Activated naive CD8-positive, alpha-beta T cell (primary cell): ENCODE measurements around the gene PDHB.
A peak's percentile ranks its signal among the peaks of the same experiment; 100 is the strongest.
"Not testable (repeated sequence)": the region's sequence is repeated elsewhere in the genome, so short reads cannot be mapped to it uniquely, and the experiment has no call there.

ENCODE experiments used
- H3K27ac Mint-ChIP-seq: one replicate; pipeline ENCODE4 v1.8.0; 2021; ENCODE audit warnings: mixed read lengths
- H3K27me3 Mint-ChIP-seq: one replicate; pipeline ENCODE4 v1.8.0; 2021; ENCODE audit warnings: mixed read lengths
- H3K36me3 Mint-ChIP-seq: one replicate; pipeline ENCODE4 v1.8.0; 2021; ENCODE audit warnings: mixed read lengths
- H3K4me1 Mint-ChIP-seq: one replicate; pipeline ENCODE4 v1.8.0; 2021; ENCODE audit warnings: low read depth, mixed read lengths
- H3K4me3 Mint-ChIP-seq: one replicate; pipeline ENCODE4 v1.8.0; 2021; ENCODE audit warnings: mild to moderate bottlenecking, mixed read lengths
- H3K9me3 Mint-ChIP-seq: one replicate; pipeline ENCODE4 v1.8.0; 2021; ENCODE audit warnings: low read depth, mixed read lengths

The PDHB gene

DNA sequence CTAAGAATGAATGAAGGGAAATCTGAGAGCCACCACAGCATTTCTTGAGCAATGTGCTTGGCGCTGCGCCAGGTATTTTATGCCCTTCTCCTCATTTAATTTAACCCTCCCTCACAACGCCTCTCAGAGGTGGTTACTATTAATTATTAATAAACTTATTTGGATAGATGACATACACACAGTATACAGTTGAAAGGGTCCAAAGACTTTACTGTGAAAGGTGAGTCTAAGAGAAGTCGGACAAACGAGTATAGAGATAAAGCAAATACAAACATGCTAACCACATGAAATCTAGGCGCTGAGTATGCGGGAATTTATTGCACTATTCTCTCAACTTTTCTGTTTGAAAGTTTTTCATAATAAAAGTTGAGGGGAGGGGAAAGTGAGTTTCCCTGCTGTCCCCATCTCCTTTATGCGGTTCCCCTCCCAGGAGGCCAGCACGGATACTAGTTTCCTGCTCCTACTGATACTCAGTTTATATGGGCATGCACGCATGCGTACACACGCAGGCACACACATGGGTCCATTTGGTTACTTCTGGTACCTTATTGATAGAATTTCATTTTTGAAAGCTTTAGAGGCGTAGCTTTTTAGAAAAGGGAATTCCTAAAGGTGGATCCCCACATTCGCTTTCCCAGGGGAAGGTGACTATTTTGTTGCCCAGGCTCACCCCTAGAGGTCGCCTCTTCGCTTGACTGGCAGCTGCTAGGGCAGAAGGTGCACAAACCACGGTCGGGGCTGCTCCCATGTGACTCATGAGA is 29.7 kb upstream of the PDHB start:
- H3K4me1 Mint-ChIP-seq, result peaks cover 14% of the 10 kb centered on the region
- H3K27ac Mint-ChIP-seq, result no peak overlapping the region
- H3K36me3 Mint-ChIP-seq, result no peaks in the 10 kb centered on the region
- no peaks in the 10 kb centered on the region for H3K9me3 Mint-ChIP-seq
- H3K27me3 Mint-ChIP-seq, result no peaks in the 10 kb centered on the region
- H3K4me3 Mint-ChIP-seq, result peak overlapping the region; percentile 67

DNA sequence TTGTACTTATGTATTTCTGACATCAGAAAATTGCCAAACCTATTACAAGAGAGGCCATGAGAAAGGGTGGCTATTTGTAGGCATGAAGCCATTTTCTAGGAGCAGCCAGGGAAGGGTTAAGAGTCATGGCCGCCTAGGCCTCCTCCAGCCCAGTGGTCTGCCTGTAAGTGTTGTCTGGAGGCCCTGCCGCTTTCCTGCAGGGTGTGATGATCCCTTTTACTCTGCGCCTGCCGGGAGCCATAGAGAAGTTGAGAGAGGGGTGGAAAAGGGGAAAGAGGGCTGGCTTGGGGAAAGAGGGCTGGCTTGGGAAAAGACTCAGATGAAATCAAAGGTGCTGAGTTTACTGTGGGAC is 29.2 kb upstream of the PDHB start:
- Mint-ChIP-seq H3K4me3 (no peak overlapping the region), H3K4me1 (peaks cover 14% of the 10 kb centered on the region), H3K36me3 (no peaks in the 10 kb centered on the region), H3K9me3 (no peaks in the 10 kb centered on the region), H3K27me3 (no peaks in the 10 kb centered on the region), H3K27ac (no peak overlapping the region)

DNA sequence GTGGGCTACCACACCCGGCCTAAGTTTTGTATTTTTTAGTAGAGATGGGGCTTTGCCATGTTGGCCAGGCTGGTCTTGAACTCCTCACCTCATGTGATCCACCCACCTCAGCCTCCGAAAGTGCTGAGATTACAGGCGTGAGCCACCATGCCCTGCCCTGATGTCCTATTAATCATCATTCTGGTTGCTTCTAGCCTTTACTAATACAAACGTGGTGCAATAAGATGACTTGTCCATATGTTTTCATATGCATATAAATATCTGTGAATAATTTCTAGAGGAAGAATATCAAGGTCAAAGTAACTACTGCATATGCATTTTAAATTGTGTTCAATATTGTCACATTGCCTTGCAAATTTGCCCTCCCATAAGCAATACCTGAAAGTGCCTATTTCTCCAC is 25.5 kb upstream of the PDHB start:
- Mint-ChIP-seq H3K27ac (no peak overlapping the region), H3K9me3 (peaks cover 4% of the 10 kb centered on the region), H3K4me1 (peaks cover 9% of the 10 kb centered on the region), H3K27me3 (no peaks in the 10 kb centered on the region), H3K36me3 (peaks cover 17% of the 10 kb centered on the region), H3K4me3 (no peak overlapping the region)

DNA sequence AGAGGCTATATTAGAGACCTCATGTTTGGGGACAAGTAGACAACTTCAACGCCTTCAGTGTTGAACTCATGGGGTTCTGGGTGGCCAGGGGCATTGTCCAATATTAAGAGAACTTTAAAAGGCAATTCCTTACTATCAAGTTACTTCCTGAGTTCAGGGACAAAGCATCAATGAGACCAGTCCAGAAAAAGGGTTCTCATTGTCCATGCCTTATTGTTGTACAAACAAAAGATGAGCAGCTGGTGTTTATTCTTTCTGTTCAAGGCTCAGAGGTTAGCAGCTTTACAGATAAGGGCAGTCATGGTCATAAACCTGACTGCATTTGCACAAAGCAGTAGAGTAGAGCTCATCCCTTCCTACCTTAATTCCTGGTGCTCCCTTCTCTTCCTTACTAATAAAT is 18.5 kb upstream of the PDHB start:
- Mint-ChIP-seq H3K27ac (no peak overlapping the region), H3K36me3 (peaks cover 20% of the 10 kb centered on the region), H3K27me3 (no peaks in the 10 kb centered on the region), H3K9me3 (peaks cover 7% of the 10 kb centered on the region), H3K4me1 (peaks cover 4% of the 10 kb centered on the region), H3K4me3 (no peak overlapping the region)

DNA sequence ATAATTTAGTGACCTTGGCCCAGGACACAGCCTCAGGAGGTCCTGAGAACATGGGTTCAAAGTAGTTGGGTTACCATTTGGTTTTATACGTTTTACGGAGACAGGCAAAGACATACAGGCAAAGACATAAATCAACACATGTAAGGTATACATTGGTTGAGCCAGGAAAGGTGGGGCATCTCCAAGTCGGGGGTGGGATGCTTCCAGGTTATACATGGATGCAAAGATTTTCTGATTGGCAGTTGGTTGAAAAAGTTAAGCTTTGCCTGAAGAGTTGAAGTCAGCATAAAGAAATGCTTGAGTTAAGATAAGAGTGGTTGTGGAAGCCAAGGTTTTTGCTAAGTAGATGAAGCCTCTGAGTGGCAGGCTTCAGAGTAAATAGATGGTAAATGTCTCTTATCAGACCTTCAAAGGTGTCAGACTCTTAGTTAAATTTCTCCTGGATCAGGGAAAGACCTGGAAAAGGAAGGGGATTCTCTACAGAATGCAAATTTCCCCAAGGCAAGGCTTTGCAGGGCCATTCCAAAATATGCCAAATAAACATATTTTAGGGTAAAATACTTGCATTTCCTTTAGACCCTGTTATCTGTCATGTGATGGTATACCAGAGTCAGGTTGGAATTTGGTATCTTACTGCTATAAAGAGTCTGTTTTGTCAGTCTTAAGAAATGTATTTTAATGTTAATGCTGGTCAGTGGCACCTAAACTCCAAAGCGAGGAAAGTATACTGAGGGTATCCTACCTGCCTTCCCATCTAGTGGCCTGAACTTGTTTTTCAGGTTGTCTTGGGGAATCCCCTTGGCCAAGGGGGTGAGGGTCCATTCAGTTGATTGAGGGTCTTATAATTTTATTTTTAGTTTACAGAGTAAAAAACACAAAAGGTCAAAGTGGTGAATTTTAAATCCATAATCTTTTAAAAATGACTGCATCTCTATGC is 8.2 kb upstream of the PDHB start:
- Mint-ChIP-seq H3K4me3 (no peak overlapping the region), H3K27ac (no peak overlapping the region)

DNA sequence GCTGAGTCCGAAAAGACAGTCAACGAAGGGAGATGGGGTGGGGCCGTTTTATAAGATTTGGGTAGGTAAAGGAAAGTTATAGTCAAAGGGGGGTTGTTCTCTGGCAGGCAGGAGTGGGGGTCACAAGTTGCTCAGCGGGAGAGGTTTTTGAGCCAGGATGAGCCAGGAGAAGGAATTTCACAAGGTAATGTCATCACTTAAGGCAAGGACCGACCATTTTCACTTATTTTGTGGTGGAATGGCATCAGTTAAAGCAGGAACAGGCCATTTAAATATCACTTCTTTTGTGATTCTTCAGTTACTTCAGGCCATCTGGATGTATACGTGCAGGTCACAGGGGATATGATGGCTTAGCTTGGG is 7.3 kb upstream of the PDHB start:
- H3K27ac Mint-ChIP-seq, H3K9me3 Mint-ChIP-seq, H3K36me3 Mint-ChIP-seq, H3K27me3 Mint-ChIP-seq, H3K4me1 Mint-ChIP-seq, H3K4me3 Mint-ChIP-seq: not testable (repeated sequence)

More for the DNA sequence above, 8.2 kb upstream of the PDHB start:
- Mint-ChIP-seq H3K27me3 (no peaks in the 10 kb centered on the region), H3K9me3 (no peaks in the 10 kb centered on the region), H3K4me1 (no peaks in the 10 kb centered on the region), H3K36me3 (no peaks in the 10 kb centered on the region)

DNA sequence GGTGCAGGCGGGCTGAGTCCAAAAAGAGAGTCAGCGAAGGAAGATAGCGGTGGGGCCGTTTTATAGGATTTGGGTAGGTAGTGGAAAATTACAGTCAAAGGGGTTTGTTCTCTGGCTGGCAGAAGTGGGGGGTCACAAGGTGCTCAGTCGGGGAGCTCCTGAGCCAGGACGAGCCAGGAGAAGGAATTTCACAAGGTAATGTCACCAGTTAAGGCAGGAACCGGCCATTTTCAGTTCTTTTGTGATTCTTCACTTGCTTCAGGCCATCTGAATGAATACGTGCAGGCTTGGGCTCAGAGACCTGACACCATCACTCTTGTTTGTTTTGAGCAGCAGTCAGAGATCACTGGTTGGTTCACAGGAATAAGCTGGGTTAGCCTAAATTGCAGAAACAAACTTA is 3.6 kb upstream of the PDHB start:
- not testable (repeated sequence) for H3K27me3 Mint-ChIP-seq, H3K9me3 Mint-ChIP-seq, H3K36me3 Mint-ChIP-seq, H3K4me3 Mint-ChIP-seq, H3K27ac Mint-ChIP-seq
- H3K4me1 Mint-ChIP-seq, result peaks cover 18% of the 10 kb centered on the region

DNA sequence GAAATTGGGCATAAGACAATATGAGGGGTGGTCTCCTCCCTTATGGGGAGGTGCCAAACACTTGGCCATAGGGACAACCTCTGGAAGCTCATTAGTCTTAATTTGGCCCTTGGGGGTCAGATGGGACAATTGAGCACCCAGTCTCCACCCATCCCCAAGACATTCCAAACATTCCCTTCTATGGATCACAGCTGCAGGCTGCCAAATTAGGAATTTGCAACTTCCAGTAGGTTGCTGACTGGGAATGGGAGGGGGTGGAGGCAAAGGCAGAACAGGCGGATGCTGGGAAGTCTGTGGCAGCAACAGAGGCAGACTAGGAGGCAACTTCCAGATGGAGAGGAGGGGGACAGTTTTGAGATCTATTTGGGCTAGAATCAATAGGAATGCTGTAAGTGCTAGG is 1.4 kb upstream of the PDHB start:
- H3K4me1 Mint-ChIP-seq, result peaks cover 26% of the 10 kb centered on the region
- peaks cover 2% of the 10 kb centered on the region for H3K36me3 Mint-ChIP-seq
- H3K4me3 Mint-ChIP-seq, result peak overlapping the region; percentile 77
- H3K9me3 Mint-ChIP-seq, result no peaks in the 10 kb centered on the region
- no peak overlapping the region for H3K27ac Mint-ChIP-seq
- H3K27me3 Mint-ChIP-seq, result no peaks in the 10 kb centered on the region

DNA sequence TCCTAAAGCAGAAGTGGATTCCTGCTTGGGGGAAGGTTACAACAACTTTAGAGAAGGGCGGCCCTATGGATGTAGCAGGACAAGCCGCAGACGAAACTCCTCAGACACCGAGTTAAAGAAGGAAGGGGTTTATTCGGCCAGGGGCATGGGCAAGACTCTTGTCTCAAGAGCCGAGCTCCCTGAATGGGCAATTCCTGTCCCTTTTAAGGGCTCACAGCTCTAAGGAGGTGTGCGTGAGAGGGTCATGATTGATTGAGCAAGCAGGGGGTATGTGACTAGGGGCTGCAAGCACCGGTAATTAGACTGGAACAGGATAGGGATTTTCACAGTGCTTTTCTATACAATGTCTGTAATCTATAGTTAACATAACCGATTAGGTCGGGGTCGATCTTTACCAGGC is 879 bp upstream of the PDHB start:
- H3K27me3 Mint-ChIP-seq, result no peaks in the 10 kb centered on the region
- H3K4me1 Mint-ChIP-seq, result peaks cover 26% of the 10 kb centered on the region
- no peaks in the 10 kb centered on the region for H3K9me3 Mint-ChIP-seq
- H3K4me3 Mint-ChIP-seq, result peak overlapping the region; percentile 77
- H3K27ac Mint-ChIP-seq, result no peak overlapping the region
- peaks cover 2% of the 10 kb centered on the region for H3K36me3 Mint-ChIP-seq

DNA sequence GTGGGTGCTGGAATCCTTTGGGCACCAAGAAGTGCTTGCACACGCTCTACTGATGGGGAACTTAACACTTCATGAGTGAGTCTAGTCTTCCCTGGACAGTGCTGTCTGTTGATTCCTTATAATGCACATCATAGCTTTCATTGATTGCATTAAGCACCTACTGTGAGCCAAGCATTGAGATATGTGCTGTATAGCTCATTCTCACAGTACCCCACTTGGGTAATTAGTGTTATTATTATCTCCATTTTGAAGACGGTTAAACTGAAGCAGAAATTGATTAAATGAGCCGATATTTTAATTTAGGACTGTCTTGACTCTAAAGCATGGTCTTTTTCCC is 504 bp upstream of the PDHB start:
- Mint-ChIP-seq H3K36me3 (peaks cover 2% of the 10 kb centered on the region), H3K27me3 (no peaks in the 10 kb centered on the region), H3K9me3 (no peaks in the 10 kb centered on the region), H3K4me3 (peak overlapping the region; percentile 77), H3K4me1 (peaks cover 26% of the 10 kb centered on the region), H3K27ac (peak overlapping the region; percentile 89)

DNA sequence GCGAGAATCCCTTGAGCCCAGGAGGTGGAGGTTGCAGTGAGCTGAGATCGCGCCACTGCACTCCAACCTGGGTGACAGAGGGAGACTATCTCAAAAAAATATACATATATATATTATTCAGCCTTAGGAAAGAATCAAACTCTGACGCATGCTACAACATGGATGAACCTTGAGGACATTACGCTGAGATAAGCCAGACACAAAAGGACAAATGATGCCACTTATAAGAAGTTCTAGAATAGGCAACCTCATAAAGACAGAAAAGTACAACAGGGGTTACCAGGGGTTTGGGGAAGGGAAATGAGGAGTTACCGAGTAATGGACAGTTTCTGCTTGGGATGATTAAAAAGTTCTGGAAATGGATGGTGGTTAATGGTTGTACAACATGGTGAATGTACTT is 727 bp downstream of the PDHB start:
- H3K36me3 Mint-ChIP-seq, result peaks cover 2% of the 10 kb centered on the region
- H3K4me3 Mint-ChIP-seq, result peak overlapping the region; percentile 98
- no peaks in the 10 kb centered on the region for H3K9me3 Mint-ChIP-seq
- H3K4me1 Mint-ChIP-seq, result peaks cover 26% of the 10 kb centered on the region
- H3K27ac Mint-ChIP-seq, result peak overlapping the region; percentile 95
- H3K27me3 Mint-ChIP-seq, result no peaks in the 10 kb centered on the region

DNA sequence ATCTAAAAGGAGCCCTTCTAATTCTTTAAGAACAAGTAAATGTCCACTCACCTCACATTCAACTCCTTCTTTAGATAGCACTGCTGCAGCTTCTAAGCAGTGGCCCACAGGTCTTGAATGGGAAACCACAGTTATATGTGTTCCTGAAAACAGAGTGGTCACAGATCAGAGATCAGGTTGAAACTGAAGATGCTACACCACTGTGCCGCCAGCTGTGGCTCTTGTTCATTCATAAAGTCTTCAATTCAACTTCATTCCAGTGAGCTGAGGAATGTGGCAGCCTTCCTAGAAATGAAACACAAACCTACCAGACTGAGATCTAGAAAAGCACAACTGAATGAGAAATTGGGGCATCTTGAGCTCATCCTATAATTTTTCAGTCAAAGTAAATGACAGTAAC is 4.0 kb downstream of the PDHB start:
- H3K4me1 Mint-ChIP-seq, result peaks cover 24% of the 10 kb centered on the region
- H3K27me3 Mint-ChIP-seq, result no peaks in the 10 kb centered on the region
- no peak overlapping the region for H3K27ac Mint-ChIP-seq
- H3K4me3 Mint-ChIP-seq, result no peak overlapping the region
- H3K36me3 Mint-ChIP-seq, result peaks cover 2% of the 10 kb centered on the region
- no peaks in the 10 kb centered on the region for H3K9me3 Mint-ChIP-seq

DNA sequence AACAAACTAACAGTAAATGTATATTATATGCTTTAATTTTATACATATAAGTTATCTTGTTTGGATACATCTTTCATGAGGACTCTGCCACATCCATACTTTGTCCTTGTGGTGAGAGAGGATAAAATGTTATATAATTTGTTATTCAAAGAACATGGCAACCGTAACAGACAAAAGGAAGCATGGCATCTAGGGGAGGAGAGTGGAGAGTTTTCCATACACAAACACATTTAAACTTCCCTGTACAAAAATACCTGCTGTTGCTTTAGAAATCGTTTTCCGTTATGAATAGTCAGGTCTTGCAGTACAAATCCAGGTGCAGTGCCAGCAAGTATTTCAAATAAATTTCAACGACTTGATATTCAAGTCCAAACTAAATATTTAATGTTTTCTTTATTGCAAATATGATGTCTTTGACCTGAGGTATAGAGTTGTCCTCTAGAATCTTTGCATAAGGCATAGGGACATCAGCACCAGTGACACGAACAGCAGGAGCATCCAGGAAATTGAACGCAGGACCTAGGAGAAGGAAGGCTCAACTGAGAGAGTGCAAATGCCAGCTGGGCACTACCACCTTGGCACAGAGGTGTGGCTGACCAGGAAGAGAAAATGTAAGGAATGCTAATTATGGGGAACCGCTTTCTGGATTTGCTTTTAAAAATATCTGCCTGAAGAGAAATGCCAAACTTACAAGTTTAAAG is 5.8 kb downstream of the PDHB start:
- H3K27me3 Mint-ChIP-seq, result no peaks in the 10 kb centered on the region
- H3K9me3 Mint-ChIP-seq, result no peaks in the 10 kb centered on the region
- H3K27ac Mint-ChIP-seq, result no peak overlapping the region
- peaks cover 4% of the 10 kb centered on the region for H3K36me3 Mint-ChIP-seq
- H3K4me3 Mint-ChIP-seq, result no peak overlapping the region
- peaks cover 10% of the 10 kb centered on the region for H3K4me1 Mint-ChIP-seq

DNA sequence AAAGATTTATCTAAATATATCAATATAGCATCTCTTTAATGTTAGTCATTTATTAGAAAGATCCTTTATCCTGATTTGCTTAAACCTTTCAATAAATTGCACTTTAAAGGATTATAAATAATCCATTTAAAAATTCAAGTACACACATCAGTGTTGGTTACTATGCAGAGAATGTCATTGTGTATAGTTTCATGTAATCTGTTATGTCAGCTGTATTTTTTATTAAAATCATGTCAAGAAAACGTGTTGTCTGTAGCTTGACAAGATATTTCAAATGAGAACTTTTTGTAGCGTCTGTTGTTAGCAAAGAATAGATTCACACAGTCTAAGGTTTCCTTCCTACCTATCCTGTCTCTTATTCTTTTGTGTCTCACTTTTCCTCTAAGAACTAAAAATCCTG is 7.8 kb downstream of the PDHB start:
- H3K27ac Mint-ChIP-seq, result peak overlapping the region; percentile 51
- no peaks in the 10 kb centered on the region for H3K27me3 Mint-ChIP-seq
- no peak overlapping the region for H3K4me3 Mint-ChIP-seq
- no peaks in the 10 kb centered on the region for H3K9me3 Mint-ChIP-seq
- H3K36me3 Mint-ChIP-seq, result peaks cover 2% of the 10 kb centered on the region
- H3K4me1 Mint-ChIP-seq, result peaks cover 2% of the 10 kb centered on the region

DNA sequence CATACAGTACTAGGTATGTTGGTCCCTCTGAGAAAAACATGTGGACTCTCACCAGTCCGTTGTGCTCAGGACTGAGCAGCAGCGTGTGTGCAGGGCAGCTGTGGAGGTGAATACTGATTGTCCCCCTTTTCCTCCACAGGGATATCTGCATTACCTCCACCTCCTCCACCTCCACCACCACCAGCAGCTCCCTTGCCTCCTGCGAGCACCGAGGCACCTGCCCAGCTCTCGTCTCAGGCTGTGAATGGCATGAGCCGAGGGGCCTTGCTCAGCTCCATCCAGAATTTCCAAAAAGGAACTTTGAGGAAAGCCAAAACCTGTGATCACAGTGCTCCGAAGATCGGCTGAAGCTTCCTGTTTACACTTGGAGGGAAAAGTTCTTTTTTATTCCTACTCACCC is 9.0 kb downstream of the PDHB start:
- Mint-ChIP-seq H3K9me3 (no peaks in the 10 kb centered on the region), H3K4me3 (no peak overlapping the region), H3K36me3 (peaks cover 2% of the 10 kb centered on the region), H3K27me3 (no peaks in the 10 kb centered on the region), H3K4me1 (peaks cover 2% of the 10 kb centered on the region), H3K27ac (peak overlapping the region; percentile 58)
